ENCODE results near the gene ERCC6L2.

Gene ERCC6L2

DNA sequence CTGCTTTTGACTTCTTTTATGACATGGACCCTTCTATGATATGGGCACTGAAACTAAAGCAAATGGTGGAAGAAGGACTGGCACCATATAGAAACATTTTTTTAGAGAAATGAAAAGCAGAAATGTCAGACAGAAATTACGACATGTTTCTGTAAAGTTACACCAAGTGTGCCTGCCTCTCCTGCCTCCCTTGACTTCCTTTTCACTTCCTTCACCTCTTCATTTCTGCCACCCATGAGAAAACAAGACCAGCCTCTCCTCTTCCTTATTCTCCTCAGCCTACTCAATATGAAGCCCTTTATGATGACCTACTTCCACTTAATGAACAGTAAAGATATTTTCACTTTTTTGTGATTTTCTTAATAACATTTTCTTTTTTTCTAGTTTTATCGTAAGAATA is 44.5 kb downstream of the ERCC6L2 start:
- DNase-seq (ENCODE audit: low read depth in 2 of 2) = no peak

GRCh38 chr9:95923794-95924193 is 48.3 kb downstream of the ERCC6L2 start:
- no peak for DNase-seq (ENCODE audit: low read depth in 2 of 2)

DNA sequence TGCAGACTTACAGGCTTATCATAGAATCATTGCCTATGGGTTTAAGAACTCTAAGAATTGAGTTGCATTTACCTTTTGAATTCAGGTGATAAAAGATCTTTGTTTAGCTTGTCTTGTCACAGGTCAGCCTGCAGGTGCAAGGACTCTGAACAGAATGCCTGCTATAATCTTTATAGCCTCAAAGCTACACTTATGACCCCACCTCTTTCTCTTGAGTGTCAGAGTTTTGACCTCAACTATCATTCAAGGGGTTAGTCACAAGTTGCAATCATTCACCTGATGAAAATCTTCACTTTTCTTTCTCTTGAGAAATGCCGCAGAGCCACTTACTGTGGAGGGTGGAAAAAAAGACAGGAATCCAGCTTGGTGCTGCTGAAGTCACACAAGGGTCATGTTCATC is 49.5 kb downstream of the ERCC6L2 start:
- no peak for DNase-seq (ENCODE audit: low read depth in 2 of 2)

DNA sequence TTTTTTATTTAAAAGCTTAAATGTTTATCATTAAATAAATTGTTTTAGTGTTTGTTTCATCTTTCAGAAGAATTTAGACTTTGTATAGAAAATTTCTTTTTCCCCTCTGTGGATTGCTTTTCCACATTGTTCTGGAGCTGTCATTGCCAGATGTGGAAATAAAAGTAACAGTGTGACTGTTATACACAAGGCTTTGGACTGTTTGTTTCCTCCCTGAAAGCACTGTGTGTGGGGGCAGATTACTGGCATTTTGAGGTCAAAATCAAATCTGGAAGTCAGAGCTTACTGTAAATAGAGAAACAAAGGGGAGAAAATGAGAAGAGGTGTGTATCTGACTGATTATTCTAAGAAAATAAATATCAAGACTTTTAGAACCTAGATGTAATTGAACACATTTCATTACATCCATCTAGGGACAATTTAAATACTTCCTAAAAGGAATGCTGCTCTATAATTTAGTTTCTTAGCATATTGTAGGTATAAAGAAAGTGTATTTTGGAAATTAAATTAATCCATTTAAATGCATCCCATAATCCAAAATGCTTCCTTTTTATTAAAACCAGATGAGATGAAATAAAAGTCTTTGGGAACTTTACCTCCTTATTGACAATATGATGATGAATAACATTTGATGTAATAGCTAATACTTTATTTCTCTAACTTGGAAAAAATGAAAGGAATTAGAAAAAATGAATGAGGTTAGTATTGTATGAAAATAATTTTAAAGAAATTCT is 51.9 kb downstream of the ERCC6L2 start:
- no peak for DNase-seq (ENCODE audit: low read depth in 2 of 2)

DNA sequence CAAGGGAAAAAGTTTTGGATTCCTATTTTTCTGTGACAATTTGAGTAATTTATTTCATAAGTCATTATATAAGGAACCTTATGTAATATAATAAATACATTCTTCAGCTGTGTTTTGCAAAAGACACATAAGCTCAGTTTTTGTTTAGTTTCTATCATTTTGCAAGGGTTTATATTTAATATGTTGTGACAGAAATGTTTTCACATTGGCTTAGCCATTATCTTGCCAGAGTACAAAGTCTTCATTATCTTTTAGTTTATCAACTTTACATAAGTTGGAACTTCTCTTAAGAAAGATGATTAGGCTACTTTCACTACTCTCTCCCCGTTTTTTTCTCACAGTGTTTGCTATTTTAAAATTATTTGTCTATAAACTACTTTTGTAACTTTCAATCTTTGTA is 54.8 kb downstream of the ERCC6L2 start:
- no peak for DNase-seq (ENCODE audit: low read depth in 2 of 2)

GRCh38 chr9:95935861-95936578 is 60.5 kb downstream of the ERCC6L2 start:
- no peak for DNase-seq (ENCODE audit: low read depth in 2 of 2)

- DNase-seq (ENCODE audit: low read depth in 2 of 2) = no peak
These were observed 61.1 kb downstream of the ERCC6L2 start for GRCh38 chr9:95936579-95937075.

- no peak for DNase-seq (ENCODE audit: low read depth in 2 of 2)
These were observed 61.6 kb downstream of the ERCC6L2 start for GRCh38 chr9:95937131-95937530.

- no peak for DNase-seq (ENCODE audit: low read depth in 2 of 2)
These were observed 63.2 kb downstream of the ERCC6L2 start for GRCh38 chr9:95938724-95939123.

DNA sequence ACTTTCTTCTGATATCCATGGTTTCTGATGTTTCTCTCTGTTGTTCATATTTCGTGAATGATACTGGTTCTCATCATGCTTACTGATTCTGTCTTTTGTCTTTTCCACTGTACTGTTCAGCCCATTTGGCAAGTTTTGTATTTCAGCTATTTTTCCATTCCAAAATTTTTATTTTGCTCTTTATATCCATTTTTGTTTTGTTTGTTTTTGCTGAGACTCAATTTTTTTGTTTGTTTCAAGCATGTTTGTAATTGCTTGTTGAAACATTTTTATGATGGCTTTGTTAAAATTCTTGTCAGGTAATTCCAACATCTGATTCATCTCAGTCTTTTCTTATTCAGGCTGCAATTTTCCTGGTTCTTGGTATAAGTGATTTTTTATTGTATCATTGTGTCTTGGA is 64.0 kb downstream of the ERCC6L2 start:
- no peak for DNase-seq (ENCODE audit: low read depth in 2 of 2)

GRCh38 chr9:95940265-95940664 is 64.8 kb downstream of the ERCC6L2 start:
- DNase-seq (ENCODE audit: low read depth in 2 of 2) = no peak

GRCh38 chr9:95942016-95942415 is 66.5 kb downstream of the ERCC6L2 start:
- no peak for DNase-seq (ENCODE audit: low read depth in 2 of 2)

DNA sequence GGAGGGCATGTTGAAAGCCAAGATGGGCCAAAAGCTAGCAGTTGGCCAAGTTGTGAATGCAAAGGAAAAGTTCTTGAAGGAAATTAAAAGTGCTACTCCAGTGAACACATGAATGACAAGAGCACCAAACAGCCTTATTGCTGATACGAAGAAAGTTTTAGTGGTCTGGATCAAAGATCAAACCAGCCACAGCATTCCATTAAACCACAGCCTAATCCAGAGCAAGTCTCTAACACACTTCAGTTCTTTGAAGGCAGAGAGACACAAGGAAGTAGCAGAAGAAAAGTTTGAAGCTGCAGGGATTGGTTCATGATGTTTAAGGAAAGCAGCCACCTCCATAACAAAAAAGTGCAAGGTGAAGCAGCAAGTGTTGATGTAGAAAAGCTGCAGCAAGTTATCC is 71.6 kb downstream of the ERCC6L2 start:
- no peak for DNase-seq (ENCODE audit: low read depth in 2 of 2)

DNA sequence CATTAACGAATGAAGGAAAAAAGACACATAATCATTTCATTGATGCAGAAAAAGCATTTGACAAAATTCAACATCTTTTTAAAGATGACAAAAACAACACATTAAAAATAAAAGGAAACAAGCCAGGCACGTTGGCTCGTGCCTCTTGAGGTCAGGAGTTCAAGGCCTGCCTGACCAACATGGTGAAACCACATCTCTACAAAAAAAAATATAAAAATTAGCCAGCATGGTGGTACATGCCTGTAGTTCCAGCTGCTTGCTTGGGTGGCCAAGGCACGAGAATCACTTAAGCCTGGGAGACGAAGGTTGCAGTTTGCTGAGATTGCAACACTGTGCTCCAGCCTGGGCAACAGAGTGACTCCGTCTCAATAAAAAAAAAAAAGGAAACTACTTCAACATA is 77.0 kb downstream of the ERCC6L2 start:
- DNase-seq (ENCODE audit: low read depth in 2 of 2) = no peak

DNA sequence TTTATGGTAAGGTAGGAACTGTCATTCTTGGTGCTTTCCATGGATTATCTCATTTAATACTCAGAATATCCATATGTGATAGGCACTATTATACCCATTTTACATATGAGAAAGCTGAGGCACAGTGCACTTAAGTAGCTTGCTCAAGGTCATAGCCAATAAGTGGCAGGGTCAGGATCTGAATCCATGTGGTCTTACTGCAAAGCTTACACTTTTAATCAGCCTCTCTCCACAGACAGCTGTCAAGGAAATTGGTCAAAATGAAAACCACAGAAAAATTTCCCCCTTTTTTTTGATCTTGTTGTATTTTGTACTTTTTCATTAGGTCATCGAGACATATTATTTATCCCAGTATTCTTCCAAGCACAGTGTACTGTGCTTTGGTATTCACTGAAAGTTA is 78.5 kb downstream of the ERCC6L2 start:
- no peak for DNase-seq (ENCODE audit: low read depth in 2 of 2)

- no peak for DNase-seq (ENCODE audit: low read depth in 2 of 2)
These were observed 79.4 kb downstream of the ERCC6L2 start for GRCh38 chr9:95954940-95955339.

GRCh38 chr9:95962936-95963335 is 87.4 kb downstream of the ERCC6L2 start:
- DNase-seq (ENCODE audit: low read depth in 2 of 2) = no peak

DNA sequence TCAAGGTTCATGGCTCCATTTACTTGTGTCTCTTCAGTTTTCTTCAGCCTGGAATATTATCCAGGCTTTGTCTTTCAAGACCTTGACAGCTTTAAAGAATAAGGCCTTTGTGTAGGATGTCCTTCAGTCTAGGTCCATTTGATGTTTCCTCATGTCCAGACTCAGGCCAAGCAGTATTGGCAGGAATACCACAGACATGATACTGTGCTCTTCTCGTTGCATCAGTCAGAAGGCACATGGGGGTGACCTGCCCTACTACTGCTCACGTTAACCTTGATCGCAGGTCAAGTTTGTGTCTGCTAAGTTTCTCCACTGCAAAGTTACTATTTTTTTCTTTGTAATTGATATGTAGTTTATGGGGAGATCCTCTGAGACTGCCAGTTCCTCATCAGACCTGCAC is 88.2 kb downstream of the ERCC6L2 start:
- DNase-seq (ENCODE audit: low read depth in 2 of 2) = no peak

DNA sequence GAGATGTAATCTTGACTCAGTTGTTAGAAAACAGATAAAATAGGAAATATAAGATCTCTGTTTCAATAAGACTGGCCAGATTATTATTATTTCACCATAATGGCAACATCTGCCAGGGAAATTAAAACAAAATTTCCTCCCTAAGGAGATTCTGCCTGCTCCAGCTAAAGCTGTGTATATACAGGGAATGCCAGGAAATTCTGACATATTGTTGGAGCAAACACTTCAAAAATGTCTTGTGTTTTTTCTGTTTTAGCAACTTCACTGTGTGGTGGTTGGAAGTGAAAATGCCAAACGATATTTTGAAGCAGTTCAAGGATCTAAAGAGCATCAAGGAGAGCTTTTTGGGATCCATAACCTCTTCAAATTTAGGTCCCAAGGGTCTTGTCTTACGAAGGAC is 90.8 kb downstream of the ERCC6L2 start:
- no peak for DNase-seq (ENCODE audit: low read depth in 2 of 2)

- DNase-seq (ENCODE audit: low read depth in 2 of 2) = no peak
These were observed 94.8 kb downstream of the ERCC6L2 start for GRCh38 chr9:95970317-95970716.

DNA sequence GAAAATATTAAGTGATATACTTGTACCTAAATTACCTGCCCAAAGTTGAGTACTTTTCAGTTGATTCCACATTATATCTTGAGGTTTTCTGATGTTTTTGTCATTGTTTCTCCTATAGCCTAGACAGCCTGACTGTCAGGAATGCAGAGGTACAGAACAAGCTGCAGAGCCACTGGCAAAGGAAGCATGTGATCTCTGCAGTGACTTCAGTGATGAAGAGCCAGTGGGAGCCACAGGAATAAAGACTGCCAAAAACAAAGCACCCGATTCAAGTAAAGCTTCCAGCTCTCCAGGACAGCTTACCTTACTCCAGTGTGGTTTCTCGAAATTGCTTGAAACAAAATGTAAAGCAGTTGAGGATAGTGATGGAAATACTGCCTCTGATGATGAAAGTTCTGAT is 96.3 kb downstream of the ERCC6L2 start:
- no peak for DNase-seq (ENCODE audit: low read depth in 2 of 2)

DNA sequence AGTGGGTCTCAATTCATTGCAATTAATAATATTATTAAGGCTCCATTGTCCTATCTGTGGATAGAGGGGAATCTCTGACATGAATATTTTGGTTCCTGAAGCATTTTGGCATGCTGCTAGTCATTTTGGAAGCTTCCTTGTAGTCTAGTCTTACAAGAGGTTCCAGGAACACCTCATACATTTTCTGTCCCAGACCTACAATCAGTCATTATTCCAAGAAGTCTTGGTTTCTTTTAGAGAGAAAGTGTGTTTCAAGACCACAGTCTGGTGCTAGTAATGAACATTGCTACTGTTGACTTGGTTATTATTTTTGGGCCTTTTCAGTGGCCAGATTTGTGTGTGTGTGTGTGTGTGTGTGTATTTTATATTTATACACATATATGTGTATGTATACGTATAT is 98.9 kb downstream of the ERCC6L2 start:
- DNase-seq (ENCODE audit: low read depth in 2 of 2) = no peak

GRCh38 chr9:95977371-95977770 is 101.9 kb downstream of the ERCC6L2 start:
- DNase-seq (ENCODE audit: low read depth in 2 of 2) = no peak
